Right lung (tissue), 5 donors: ENCODE data around the gene GPR137. TPM values are rescaled to one million over a fixed set of nuclear protein-coding genes. Genes with fewer than 3 reads are reported as not detected.

Experiments
- DNase-seq, 2 donors: peaks; one replicate each; pipeline ENCODE4 v3.0.0-alpha.2; 2013
- polyA plus RNA-seq, 5 donors: library from polyadenylated mRNA; unstranded; fragments of 120-200 nt; gene quantifications; one replicate each; pipeline versions ENCODE4 v1.2.1 to v1.2.3, GENCODE V29; 2013; ENCODE audit warnings: inconsistent platforms in 1 of 5, low replicate concordance in 1 of 5; ENCODE audit not compliant: insufficient read length in 5 of 5, insufficient read depth in 1 of 5

The GPR137 gene
- polyA plus RNA-seq, 5 donors = 19.2 to 43.8 (median 30.9) TPM

DNA sequence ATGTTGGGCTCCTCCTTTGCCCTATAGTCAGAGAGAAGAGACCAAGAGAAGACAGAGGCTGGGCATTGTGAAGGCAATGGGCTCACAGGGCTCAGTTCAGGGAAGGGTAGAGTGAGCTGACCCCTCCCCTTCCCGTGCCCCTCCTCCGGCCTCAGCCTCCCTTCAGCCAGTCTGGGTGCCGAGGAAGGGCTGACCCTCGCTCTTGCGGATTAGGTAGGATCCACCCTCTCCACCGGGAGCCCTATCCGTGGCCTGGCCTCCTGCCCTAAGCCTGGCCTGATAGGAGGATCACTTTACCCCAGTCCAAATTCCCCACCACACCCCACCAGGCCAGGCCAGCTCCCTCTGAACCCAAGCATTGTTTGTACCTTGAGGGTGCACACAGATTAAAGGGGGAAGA, 37.1 kb upstream of the GPR137 start:
- no peak for DNase-seq

DNA sequence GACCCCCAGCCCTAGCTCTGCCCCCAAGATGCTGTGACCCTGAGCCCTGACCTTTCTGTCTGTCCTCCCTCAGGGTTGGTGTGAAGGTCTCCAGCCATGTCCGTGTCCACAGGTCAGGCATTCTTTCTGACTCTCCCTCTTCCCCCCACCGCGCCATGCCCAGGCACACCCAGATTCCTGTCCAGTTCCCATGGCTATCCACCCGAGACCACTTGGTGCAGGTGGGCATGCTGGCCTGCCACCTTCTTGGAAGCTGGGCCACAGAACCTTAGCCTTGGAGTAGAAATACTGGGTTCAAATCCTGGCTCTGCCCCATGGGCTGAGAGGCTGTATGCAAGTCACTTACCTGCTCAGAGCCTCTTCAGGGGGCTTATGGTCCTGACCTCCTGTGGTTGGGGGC, 36.6 kb upstream of the GPR137 start:
- no peak for DNase-seq

DNA sequence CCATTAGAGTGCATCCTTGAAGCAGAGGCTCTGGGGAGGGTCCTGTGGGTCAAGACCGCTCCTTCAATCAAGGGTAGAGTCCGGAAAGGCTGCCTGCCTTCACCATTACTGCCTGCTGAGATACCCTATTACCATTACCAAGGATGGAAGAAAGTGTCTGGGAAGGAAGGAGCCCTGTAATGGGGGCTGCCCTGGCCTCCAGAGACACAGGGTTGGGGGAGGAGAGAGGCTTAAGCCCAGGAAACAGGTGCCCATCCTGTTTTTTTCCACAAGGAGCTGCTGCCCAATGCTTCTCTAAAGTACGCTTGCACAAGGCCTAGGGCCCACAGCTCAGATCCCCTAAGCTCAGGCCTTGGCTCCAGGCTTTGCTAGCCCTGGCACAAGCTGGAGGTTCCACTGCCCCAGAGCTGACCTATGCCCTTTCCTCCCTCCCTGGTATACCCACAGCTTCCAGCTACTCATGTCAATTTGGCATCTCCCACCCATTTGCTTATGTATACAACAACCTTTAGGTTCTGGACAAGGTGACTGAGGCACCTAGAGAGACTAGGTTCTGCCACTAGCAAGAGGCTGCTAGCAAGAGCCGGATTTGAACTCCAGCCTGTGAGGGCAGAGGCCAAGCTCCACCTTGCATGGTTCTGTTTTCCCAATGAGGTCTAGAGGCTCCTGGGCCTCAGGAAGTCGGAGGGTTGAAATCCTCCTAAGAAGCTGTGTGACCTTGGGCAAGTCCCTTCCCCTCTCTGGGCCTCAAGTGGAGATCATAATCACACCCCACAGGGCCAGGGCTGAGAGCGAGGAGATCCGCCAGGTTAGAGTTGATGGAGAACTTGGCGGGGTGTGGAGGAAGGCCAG, 35.9 kb upstream of the GPR137 start:
- no peak for DNase-seq

DNA sequence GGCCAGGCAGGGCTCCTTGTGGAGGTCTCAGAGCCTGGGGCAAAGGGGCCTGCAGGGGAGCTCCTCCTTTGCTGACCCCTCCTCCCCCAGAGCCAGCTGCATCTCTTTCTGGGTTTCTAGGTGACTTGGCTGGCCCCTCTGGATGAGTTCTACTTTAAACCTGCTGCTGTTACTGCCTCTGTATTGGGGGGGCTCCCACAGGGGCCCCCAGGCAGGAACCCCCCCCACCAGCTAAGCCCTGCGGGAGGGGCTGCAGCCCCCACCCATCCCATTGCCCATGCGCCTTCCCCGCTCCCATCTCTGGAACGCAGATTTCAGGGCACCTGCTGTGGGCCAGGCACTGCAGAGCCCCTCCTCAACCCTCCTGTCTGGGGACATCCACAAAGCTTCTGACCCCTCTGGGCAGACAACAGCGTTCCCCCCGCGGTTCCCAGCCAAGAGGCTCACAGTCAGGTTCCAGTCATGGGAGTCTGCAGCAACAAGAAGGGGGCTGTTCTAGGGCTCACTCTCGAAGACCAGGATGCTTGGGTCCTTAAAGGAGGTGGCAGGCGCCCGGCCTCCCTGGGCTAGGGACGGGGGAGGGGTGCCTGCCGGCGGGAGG, 35.1 kb upstream of the GPR137 start:
- DNase-seq = no peak

DNA sequence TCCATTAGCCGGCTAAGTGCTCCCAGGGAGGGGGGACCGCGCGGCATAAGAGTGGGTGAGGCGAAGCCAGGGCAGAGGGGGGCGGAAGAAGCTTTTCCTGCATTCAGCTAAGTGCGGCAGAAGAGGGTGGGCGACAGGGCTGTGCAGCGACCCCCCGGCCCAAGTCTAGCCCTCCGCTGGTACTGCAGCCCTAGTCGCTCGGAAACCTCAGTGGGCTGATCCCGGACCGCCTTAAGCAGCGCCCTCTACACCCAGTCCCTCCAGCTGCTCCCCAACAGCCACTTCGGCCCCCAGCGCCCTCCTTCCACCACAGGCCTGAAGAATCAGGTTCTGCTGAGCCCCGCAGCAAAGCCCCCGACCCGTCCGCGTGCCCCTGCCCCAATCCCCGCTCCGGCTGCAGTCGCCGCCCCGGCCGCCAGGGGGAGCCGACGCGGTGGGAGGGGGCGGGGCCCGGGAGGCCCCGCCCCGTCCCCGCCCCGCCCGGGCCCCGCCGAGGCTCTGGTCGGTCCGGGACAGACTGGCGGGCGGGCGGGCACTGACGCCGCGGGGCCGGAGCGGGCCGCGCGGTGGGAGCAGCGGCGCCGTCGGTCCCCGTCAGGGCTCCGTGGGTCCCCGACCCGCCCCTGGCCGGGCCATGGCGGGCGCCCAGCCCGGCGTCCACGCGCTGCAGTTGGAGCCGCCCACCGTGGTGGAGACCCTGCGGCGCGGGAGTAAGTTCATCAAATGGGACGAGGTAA, 34.5 kb upstream of the GPR137 start, which contains the start of gene PLCB3:
Gene PLCB3 (plus strand): TSS at position 515 of the 737 bp plus-strand sequence. CDS start 120 bp downstream, at position 635.
- no peak for DNase-seq

DNA sequence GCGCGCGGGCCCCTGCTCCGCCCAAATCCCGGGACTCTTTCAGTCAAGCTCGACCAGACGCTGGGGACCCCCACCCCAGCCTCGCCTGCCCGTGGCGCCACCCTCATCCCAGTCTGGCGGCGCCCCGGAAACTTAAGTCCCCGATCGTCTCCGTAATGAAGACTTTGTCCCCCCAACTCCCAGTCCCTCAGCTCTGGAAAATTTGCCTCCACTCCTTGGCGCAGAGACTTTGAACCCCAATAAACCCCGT, 34.0 kb upstream of the GPR137 start:
- DNase-seq = no peak

DNA sequence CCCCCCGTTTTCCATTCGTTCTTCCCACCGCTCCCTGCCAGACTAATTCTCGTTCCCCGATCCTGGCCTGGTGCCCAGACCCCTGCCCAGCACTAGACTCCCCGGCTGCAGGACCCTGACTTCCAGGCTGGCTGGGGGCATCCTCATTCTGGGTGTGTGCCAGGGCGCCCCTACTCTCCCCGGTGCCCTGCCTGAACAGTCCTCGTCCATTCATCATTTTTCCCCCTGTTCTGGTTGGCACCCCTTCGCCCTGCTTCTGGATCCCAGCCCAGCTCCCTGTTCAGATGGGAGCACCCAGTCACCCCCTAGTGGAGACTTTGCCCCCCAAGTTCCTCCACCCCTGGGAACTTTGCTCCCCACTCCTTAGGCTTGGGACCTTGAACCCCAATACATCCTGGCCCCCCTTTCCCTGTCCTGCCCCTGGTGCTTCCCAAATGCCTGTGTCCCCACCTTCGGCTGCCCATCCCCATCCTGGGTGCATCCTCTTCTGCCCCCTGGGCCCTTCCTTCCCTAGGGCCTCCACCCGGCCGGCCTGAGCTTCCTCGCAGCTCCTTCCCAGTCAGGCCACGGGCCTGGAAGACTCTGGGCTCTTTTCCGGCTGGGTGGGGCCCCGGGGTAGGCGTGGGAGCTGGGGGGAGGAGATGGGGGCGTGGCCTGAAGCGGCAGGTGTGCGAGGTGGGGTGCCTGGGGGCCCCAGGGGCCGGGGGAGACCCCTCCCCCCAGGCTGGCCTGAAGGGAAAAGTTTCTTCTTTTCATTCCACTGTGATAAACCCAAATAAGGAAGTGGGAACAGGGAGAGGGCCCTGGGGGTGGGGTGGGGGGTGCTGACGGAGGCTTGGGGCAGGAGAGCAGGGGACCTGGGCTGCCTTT, 33.4 kb upstream of the GPR137 start:
- no peak for DNase-seq

DNA sequence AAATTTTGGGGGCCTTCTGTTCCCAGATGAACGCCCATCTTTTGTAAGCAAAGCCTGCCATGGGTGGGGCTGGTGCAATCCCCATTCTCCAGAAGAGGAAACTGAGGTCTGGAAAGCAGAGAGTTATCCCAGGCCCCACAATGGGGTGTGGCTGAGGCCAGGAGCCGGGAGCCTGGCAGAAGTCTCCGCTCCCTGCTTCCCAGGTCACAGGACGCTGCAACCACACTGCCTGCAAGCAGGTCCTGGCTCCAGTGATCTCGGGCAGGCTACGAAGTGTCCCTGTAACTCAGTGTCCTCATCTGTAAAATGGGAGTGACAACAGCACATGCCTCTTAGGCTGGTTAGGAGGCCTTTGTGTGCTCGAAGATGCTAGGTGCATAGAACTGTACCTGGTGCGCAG, 32.6 kb upstream of the GPR137 start:
- DNase-seq = no peak

DNA sequence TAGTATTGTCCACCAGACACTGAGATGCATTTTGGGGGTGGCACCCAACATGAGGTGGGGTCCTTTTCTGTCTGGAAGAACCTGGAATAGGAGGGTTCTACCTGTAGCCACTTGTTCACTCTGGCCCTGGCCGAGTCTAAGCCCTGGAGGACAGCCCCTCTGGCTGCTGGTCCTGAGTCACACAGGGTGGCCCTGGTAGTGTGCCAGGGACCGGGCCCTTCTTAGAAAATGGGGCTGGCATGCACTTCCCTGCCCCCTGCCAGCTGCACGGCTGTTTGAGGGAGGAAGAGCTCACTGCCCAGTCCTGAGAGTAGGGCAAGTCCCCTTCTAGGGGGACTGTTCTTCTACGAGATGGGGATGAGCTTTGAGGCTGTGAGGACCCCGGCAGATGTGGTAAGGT, 32.2 kb upstream of the GPR137 start:
- DNase-seq = no peak

DNA sequence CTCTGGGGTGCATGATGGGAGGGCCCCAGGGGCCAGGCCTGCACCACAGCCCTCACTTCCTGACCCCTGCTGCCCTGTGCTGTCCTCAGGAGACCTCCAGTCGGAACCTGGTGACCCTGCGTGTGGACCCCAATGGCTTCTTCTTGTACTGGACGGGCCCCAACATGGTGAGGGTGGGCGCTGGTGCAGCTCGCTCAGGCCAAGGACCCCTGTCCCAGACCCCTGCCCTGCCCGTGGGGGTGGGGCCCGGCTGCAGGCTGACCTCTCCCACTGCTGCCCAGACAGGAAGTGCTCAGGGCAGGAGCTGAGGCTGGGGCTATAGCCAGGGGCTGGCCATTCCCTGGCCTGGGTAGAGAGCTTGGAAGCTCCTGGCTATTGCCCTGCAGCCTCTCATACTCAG, 31.3 kb upstream of the GPR137 start:
- no peak for DNase-seq

DNA sequence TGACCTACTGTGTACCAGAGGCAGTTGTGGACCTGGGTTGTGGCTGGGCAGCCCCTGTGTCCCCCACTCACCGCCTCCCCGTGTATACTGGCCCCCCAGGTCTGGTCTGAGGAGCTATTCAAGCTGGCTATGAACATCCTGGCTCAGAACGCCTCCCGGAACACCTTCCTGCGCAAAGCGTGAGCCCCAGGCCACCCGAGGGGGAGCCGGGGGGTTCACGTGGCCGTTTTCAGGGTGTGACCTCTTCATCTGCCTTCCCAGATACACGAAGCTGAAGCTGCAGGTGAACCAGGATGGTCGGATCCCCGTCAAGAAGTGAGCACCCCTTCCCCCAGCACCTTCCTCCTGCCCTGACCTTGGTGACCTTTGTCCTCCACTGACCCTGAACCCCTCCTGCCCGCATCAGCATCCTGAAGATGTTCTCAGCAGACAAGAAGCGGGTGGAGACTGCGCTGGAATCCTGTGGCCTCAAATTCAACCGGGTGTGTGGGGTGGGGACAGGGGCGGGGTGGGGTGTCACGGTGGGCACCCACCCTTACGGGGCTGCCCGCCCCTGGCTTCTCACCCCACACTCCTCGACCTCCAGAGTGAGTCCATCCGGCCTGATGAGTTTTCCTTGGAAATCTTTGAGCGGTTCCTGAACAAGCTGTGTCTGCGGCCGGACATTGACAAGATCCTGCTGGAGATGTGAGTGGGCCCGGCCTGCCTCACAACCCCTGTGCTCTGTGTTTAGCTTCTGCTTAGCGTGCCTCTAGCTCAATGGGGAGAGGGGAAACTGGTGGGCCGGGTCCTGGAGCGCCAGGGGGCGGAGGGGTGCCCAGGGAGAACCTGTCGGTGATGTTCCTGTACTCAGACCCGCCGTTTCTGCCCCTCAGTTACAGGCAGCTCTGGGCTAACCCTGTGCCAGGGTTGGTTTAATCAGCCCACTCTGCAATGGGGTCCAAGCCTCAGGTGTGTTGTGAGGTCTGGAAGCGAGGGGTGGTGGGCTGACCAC, 30.2 kb upstream of the GPR137 start:
- no peak for DNase-seq

DNA sequence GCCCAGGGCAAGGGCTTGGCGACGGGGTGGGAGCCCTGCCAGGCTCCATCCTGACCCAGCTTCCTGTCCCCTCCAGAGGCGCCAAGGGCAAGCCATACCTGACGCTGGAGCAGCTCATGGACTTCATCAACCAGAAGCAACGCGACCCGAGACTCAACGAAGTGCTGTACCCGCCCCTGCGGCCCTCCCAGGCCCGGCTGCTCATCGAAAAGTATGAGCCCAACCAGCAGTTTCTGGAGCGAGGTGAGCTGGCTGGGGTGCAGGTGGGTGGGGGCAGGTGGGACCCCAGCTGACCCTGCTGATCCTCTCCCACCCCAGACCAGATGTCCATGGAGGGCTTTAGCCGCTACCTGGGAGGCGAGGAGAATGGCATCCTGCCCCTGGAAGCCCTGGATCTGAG, 29.3 kb upstream of the GPR137 start:
- no peak for DNase-seq

DNA sequence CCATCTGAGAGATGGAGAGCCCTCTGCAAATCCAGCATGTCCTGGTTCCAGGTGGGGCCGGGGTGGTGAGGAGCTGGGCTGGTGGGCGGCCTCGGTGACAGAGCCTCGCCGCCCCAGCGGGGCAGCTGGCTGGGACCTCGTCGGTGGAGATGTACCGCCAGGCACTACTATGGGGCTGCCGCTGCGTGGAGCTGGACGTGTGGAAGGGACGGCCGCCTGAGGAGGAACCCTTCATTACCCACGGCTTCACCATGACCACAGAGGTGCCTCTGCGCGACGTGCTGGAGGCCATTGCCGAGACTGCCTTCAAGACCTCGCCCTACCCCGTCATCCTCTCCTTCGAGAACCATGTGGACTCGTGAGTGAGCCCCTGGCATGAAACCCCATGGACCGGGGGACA, 27.3 kb upstream of the GPR137 start:
- DNase-seq = no peak

DNA sequence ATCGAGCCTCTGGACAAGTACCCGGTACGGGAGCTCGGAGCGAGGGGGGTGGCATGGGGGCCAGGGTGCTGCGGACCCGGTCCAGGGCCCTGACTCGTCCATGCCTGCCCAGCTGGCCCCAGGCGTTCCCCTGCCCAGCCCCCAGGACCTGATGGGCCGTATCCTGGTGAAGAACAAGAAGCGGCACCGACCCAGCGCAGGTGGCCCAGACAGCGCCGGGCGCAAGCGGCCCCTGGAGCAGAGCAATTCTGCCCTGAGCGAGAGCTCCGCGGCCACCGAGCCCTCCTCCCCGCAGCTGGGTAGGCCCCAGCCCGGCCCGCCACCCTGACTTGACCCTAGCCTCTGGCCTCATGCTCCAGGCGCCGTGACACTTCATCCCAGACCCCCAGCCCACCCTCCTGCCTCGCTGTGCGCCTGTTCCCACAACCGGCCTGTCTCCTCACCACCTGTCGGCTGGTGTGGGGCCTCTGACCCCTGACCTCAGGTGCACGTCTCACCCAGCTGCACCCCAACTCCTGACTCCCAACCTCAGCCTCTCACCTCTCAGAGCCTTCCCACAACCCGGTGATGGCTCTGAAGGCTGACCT, 26.6 kb upstream of the GPR137 start:
- DNase-seq = no peak

DNA sequence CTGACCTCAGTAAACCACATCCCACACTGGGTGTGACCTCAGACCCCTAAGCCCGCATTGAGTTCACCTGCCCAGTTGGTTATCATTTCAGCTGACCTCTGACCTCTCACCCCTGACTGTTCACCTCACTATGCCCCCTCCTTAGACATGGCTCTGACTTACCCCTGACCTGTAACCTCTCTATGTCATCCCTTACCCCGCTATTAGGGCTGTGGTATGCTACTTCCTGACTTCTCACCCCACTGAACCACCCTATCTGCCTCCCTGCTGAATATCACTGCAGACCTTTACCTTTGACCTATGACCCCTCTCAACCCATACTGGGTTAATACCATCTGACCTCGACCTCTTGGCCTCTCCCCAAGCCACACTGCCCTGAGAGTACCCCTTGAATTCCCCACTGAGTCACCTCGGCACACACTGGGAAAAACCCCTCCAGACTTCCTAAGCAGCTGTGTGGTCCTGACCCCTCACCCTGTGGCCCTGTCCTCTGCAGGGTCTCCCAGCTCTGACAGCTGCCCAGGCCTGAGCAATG, 26.0 kb upstream of the GPR137 start:
- no peak for DNase-seq

DNA sequence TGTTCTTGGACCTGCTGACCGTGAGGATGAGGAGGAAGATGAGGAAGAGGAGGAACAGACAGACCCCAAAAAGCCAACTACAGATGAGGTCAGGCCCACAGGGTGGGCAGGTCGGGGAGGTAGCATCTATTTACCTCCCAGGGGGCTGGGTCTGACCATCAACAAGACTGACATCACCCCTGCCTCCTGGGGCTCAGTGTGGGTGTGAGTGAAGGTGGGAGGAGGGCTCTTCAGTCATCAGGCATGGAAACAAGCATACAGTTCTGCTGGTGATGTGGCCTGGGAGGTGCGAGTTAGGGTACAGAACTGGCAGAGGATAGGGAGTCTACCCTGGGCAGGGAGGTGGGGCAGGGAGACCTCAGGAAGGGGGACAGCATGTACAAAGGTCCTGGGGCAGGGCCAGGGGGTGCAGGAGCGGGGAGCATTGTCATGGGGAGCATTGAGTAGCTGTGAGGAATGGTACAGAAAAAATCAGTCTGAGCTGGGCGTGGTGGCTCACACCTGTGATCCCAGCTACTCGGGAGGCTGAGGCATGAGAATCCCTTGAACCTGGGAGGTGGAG, 25.4 kb upstream of the GPR137 start:
- DNase-seq = no peak

DNA sequence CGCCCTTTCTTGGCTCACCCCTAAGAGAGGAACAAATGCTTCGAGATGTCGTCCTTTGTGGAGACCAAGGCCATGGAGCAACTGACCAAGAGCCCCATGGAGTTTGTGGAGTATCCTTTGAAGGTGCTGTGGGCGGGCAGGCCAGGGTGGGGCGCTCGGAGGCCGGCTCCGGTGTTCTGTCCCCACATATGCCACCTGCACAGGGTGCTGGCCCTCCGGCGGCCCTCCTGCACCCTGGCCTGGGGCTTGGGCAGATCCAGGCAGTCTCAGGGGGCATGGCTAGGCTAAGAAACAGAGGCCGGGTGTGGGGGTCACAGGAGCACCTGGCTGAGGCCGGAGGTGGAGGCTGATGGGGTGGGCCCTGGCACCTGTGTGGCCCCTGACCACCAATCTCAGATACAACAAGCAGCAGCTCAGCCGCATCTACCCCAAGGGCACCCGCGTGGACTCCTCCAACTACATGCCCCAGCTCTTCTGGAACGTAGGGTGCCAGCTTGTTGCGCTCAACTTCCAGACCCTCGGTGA, 24.0 kb upstream of the GPR137 start:
- DNase-seq = no peak

DNA sequence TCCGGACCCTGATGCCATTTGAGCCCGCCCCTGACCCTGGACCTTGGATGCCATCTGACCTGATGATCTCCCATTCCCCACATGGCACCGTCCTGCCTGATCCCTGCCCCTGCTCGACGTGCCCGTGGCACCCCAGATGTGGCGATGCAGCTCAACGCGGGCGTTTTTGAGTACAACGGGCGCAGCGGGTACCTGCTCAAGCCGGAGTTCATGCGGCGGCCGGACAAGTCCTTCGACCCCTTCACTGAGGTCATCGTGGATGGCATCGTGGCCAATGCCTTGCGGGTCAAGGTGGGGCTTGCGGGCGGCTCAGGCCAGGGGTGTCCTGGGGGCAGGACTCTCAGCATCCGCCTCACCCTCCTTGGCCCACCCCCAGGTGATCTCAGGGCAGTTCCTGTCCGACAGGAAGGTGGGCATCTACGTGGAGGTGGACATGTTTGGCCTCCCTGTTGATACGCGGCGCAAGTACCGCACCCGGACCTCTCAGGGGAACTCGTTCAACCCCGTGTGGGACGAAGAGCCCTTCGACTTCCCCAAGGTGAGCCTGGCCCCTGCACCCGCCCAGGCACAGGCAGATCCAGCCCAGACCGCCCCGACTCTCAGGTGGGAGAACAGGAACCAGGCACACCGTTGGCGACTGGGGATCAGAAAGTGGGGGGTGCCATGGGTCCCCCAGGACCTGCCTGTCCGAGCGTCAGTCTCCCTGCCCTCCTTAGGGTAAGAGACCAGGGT, 23.2 kb upstream of the GPR137 start:
- DNase-seq = no peak
